GM23338 (cell line): Measurements from ENCODE around the gene MAGI1.

Experiments used
- CREB1 ChIP-seq: fragments of 250-450 bp; sonication (Bioruptor Pico); IDR thresholded peaks from 2 replicates; pipeline ENCODE4 v1.5.0; 2020; ENCODE audit warnings: low read depth, mild to moderate bottlenecking, moderate library complexity
- EZH2 ChIP-seq: fragments of 200-600 bp; sonication (generic); IDR thresholded peaks from one replicate; pipeline ENCODE4 v1.8.0; 2017; ENCODE audit warnings: antibody characterized with exemption, mild to moderate bottlenecking, low read depth; ENCODE audit not compliant: unreplicated experiment
- EZH2phosphoT487 ChIP-seq: fragments of 200-600 bp; sonication (generic); IDR thresholded peaks from one replicate; pipeline ENCODE4 v1.8.1; 2018; ENCODE audit warnings: antibody characterized with exemption; ENCODE audit not compliant: unreplicated experiment
- JUNB ChIP-seq: IDR thresholded peaks from one replicate; pipeline ENCODE4 v1.6.1; 2016; ENCODE audit warnings: antibody characterized with exemption; ENCODE audit not compliant: unreplicated experiment
- NANOG ChIP-seq: IDR thresholded peaks from 2 replicates; pipeline ENCODE4 v1.6.1; 2016; ENCODE audit warnings: antibody characterized with exemption, borderline replicate concordance
- POLR2AphosphoS5 ChIP-seq: IDR thresholded peaks from 2 replicates; pipeline ENCODE4 v1.6.1; 2016; ENCODE audit warnings: antibody characterized with exemption, low read depth
- STAT1 ChIP-seq: IDR thresholded peaks from one replicate; pipeline ENCODE4 v1.6.1; 2016; ENCODE audit warnings: antibody characterized with exemption; ENCODE audit not compliant: unreplicated experiment
- ZNF331 ChIP-seq: fragments of 250-450 bp; sonication (Bioruptor Pico); IDR thresholded peaks from 2 replicates; pipeline ENCODE4 v1.5.0; 2020; ENCODE audit warnings: low read depth, mild to moderate bottlenecking, moderate library complexity
- TF ChIP-seq, protein P1 (sequence below): IDR thresholded peaks from one replicate; pipeline ENCODE4 v1.6.1; 2018; ENCODE audit warnings: antibody characterized with exemption; ENCODE audit not compliant: unreplicated experiment
- TF ChIP-seq, protein P2 (sequence below), 2 experiments: fragments of 200-600 bp in 1 of 2; sonication (generic) in 1 of 2; conservative IDR thresholded peaks; 2 replicates each; pipeline versions ENCODE4 v1.5.1 to v1.6.1; 2016 to 2017; ENCODE audit warnings: antibody characterized with exemption in 2 of 2, low read depth in 2 of 2, mild to moderate bottlenecking in 2 of 2, moderate library complexity in 1 of 2
- TF ChIP-seq, protein P3 (sequence below): IDR thresholded peaks from 2 replicates; pipeline ENCODE4 v1.6.1; 2016; ENCODE audit warnings: antibody characterized with exemption

DNA sequence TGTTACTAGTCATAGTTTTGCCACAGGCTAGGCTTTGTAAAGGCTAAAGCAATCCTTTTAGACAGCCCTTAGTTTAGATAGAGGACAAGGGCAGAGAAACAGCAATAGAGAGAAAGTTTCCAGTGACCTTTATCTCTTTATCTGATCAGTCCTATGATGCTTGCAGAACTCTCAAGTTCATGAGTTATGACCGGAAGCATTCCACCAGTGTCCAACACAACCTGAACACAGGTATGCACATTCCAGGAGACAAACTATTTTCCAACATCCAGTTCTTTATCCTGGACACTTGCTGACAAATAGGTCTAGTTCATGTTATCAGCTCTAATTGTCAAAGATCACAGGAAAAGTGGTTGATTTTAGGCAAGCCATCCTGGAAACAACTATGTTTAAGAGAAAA lies 422.2 kb downstream of the MAGI1 start:
- TF ChIP-seq, protein P1, sequence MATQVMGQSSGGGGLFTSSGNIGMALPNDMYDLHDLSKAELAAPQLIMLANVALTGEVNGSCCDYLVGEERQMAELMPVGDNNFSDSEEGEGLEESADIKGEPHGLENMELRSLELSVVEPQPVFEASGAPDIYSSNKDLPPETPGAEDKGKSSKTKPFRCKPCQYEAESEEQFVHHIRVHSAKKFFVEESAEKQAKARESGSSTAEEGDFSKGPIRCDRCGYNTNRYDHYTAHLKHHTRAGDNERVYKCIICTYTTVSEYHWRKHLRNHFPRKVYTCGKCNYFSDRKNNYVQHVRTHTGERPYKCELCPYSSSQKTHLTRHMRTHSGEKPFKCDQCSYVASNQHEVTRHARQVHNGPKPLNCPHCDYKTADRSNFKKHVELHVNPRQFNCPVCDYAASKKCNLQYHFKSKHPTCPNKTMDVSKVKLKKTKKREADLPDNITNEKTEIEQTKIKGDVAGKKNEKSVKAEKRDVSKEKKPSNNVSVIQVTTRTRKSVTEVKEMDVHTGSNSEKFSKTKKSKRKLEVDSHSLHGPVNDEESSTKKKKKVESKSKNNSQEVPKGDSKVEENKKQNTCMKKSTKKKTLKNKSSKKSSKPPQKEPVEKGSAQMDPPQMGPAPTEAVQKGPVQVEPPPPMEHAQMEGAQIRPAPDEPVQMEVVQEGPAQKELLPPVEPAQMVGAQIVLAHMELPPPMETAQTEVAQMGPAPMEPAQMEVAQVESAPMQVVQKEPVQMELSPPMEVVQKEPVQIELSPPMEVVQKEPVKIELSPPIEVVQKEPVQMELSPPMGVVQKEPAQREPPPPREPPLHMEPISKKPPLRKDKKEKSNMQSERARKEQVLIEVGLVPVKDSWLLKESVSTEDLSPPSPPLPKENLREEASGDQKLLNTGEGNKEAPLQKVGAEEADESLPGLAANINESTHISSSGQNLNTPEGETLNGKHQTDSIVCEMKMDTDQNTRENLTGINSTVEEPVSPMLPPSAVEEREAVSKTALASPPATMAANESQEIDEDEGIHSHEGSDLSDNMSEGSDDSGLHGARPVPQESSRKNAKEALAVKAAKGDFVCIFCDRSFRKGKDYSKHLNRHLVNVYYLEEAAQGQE = no peak
- TF ChIP-seq, protein P2, sequence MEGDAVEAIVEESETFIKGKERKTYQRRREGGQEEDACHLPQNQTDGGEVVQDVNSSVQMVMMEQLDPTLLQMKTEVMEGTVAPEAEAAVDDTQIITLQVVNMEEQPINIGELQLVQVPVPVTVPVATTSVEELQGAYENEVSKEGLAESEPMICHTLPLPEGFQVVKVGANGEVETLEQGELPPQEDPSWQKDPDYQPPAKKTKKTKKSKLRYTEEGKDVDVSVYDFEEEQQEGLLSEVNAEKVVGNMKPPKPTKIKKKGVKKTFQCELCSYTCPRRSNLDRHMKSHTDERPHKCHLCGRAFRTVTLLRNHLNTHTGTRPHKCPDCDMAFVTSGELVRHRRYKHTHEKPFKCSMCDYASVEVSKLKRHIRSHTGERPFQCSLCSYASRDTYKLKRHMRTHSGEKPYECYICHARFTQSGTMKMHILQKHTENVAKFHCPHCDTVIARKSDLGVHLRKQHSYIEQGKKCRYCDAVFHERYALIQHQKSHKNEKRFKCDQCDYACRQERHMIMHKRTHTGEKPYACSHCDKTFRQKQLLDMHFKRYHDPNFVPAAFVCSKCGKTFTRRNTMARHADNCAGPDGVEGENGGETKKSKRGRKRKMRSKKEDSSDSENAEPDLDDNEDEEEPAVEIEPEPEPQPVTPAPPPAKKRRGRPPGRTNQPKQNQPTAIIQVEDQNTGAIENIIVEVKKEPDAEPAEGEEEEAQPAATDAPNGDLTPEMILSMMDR (conservative IDR thresholded peaks at IDR 0.05; ENCODE audit: low read depth in 2 of 2) = no peak
- TF ChIP-seq POLR2AphosphoS5 (no peak), EZH2phosphoT487 (no peak), EZH2 (no peak), NANOG (no peak), CREB1 (CRISPR knock-in tag) (no peak), ZNF331 (no peak), JUNB (no peak), STAT1 (no peak)
- TF ChIP-seq, protein P3, sequence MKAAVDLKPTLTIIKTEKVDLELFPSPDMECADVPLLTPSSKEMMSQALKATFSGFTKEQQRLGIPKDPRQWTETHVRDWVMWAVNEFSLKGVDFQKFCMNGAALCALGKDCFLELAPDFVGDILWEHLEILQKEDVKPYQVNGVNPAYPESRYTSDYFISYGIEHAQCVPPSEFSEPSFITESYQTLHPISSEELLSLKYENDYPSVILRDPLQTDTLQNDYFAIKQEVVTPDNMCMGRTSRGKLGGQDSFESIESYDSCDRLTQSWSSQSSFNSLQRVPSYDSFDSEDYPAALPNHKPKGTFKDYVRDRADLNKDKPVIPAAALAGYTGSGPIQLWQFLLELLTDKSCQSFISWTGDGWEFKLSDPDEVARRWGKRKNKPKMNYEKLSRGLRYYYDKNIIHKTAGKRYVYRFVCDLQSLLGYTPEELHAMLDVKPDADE = no peak
